ENCODE data around the gene KRT33A.
"Not testable (repeated sequence)": the region's sequence is repeated elsewhere in the genome, so short reads cannot be mapped to it uniquely, and the experiment has no call there.

Gene KRT33A

DNA sequence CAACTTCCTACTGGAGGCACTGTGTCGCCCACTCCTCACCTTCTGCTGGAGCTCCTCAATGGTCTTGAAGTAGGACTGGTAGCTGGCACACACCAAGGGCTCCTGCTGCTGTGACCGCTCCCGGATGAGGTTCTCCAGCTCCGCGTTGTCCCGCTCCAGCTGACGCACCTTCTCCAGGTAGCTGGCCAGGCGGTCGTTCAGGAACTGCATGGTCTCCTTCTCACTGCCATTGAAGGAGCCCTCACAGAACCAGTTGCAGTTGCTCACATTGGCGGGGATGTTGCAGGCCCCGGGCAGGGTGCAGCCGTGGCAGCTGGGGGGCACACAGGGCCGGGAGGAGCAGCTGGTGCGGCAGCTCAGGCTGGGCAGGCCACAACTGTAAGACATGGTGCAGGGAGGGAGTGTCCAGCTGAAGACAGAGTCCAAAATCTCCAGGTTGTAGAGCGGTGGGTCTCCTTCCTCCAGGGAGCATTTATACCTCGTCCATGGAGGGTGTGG is at the start of gene KRT33A:
TSS of gene KRT33A (minus strand) at position 448 of the 498 bp plus-strand sequence. CDS start at position 387, 61 bp downstream.
- TF ChIP-seq, protein P1, sequence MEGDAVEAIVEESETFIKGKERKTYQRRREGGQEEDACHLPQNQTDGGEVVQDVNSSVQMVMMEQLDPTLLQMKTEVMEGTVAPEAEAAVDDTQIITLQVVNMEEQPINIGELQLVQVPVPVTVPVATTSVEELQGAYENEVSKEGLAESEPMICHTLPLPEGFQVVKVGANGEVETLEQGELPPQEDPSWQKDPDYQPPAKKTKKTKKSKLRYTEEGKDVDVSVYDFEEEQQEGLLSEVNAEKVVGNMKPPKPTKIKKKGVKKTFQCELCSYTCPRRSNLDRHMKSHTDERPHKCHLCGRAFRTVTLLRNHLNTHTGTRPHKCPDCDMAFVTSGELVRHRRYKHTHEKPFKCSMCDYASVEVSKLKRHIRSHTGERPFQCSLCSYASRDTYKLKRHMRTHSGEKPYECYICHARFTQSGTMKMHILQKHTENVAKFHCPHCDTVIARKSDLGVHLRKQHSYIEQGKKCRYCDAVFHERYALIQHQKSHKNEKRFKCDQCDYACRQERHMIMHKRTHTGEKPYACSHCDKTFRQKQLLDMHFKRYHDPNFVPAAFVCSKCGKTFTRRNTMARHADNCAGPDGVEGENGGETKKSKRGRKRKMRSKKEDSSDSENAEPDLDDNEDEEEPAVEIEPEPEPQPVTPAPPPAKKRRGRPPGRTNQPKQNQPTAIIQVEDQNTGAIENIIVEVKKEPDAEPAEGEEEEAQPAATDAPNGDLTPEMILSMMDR (IDR thresholded peaks at IDR 0.05): not testable (repeated sequence)

DNA sequence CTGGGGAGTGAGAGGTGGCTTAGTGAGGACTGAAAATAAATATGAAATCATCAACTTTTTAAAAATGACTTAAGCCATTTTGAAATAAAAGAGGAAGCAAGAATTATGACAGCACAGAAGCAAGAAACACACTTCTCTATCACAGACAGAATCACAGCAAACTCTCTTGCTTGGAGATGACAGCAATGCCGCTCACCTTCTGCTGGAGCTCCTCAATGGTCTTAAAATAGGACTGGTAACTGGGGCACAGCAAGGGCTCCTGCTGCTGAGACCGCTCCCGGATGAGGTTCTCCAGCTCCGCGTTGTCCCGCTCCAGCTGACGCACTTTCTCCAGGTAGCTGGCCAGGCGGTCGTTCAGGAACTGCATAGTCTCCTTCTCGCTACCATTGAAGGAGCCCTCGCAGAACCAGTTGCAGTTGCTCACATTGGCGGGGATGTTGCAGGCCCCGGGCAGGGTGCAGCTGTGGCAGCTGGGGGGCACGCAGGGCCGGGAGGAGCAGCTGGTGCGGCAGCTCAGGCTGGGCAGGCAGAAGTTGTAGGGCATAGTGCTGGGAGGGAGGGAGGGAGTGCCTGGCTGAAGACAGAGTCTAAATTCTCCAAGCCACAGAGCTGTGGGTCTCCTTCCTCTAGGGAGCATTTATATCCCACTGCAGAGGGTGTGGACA is 46.5 kb upstream of the KRT33A start, which contains the start of gene KRT31:
TSS of gene KRT31 (minus strand) at position 613 of the 665 bp plus-strand sequence. CDS start at position 544, 69 bp downstream.
- TF ChIP-seq, protein P1 (IDR thresholded peaks at IDR 0.05): no peak

DNA sequence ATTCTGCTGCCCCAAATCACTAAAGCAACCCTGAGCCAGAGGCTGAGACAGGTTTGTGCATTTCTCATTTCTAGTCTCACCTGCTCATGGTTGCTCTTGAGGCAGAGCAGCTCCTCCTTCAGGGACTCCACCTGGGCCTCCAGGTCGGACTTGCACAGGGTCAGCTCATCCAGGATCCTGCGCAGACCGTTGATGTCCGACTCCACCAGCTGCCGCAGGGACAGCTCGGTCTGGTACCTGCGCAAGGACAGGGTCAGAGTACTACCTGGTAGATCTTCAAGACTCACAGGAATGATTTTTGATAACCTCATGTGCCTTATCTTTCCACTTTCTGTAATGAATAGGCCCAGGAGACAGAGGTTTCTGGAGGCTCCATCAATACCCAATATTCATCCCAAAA is 45.7 kb upstream of the KRT33A start:
- TF ChIP-seq, protein P1 (IDR thresholded peaks at IDR 0.05): no peak

DNA sequence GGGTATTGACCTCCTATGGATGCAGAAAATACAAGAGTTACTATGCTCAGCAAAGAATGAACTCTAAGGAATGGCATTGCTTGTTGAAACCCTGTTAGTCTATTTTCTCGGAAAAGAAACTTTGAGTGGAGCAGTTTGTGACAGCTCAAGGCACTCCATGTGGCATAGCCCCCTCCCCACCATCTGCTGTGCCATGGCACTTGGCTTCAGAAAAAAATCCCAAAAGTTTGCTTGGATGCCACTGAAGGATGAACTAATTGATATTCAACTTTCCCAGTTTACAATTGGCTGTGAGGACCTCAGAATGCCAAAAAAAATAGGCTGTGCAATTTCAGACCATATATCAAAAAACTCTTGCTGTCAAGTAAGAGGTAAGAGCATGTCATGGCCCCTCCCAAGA is 45.0 kb upstream of the KRT33A start:
- TF ChIP-seq, protein P1 (IDR thresholded peaks at IDR 0.05): no peak

DNA sequence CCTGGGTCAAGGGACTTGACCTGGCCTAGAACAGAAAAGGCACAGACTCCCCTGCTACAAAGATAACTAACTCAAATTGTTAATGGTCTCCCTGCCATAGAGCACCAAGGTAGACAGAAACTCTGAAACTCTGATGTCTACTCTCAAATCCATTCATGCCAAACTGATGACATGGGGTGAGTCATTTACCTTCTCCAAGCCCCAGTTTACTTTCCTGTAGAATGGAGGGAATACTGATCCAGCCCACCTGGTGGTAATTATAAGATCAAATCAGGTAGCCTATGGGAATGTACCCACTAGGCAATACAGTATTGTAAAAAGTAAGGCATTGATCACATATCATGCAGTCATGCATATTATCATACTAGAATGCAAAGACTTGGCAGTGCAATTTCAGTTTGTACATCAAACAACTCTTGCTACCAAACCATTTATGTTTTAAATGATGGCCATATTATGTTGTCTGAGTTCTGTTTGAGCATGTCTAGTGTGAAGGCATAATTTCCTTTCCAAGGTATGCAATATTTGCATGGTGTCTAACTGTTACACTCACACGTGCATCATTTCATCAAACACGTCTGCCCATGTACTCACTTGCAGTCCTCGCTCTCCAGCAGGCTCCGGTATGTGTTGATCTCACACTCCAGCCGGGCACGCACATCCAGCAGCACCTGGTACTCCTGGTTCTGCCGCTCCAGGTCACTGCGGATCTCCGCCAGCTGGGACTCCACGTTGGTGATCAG is 43.8 kb upstream of the KRT33A start:
- TF ChIP-seq, protein P1 (IDR thresholded peaks at IDR 0.05): no peak

DNA sequence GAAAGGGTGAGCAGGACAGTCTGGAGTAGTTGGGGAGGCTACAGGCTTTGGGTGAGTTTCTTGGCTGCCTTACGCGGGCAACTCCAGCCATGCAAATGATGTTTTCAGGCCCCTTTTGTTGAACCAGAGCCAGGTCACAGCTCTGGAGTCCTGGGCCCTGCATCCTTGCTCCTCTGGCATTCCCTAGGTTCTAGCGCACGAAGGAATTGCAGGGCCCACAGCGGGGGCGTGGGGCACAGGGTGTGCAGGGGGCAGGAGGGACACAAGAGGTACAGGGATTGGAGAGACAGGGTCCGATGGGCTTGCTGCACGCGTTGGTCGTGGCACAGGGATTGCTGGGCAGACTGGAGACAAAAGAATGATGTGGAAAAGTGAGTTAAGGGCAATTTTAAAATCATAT is 43.2 kb upstream of the KRT33A start:
- TF ChIP-seq, protein P1 (IDR thresholded peaks at IDR 0.05): no peak

DNA sequence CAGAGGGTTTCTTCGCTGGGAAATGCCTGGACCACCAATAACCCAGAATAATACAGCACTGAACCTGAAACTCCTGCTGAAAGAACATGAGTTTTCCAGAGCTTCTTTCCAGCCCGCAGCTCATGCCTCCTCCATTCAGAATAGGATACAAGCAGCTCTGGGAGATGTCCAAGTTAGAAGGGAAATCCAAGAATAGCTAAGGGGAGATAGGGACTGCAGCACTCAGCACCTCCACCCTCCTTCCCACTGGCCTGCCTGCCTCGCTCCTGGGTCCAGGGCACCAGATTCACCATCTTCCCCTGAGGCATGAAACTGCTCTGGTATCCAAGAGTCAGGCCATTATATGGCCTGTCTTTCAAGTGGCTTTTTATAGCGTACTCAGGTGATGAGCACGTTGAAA is 42.7 kb upstream of the KRT33A start:
- TF ChIP-seq, protein P1 (IDR thresholded peaks at IDR 0.05): no peak

All from LNCAP (cell line).